GM10248 (cell line): ENCODE data around the gene RBM38.

ENCODE experiments used
- CTCF ChIA-PET: fragments of 300-600 bp; sonication (Branson Sonifier 250); formaldehyde crosslinking; extraction: SDS; loops from one replicate; lab custom pipeline; 2021; ENCODE audit warnings: antibody characterized with exemption; lab: Yijun Ruan, JAX
- POLR2A ChIA-PET: fragments of 350-650 bp; sonication (Branson Sonifier 250); formaldehyde crosslinking; extraction: SDS; loops from one replicate; lab custom pipeline; 2020; ENCODE audit warnings: antibody characterized with exemption; lab: Yijun Ruan, JAX
- DNase-seq: peaks from one replicate; pipeline ENCODE4 v3.0.0; 2012; ENCODE audit errors: extremely low spot score
- TF ChIP-seq, protein P1 (sequence below): IDR thresholded peaks from 2 replicates; pipeline ENCODE4 v1.5.1; 2012; ENCODE audit warnings: mild to moderate bottlenecking, low read depth; ENCODE audit errors: extremely low read depth, missing control alignments, control extremely low read depth

Gene RBM38

GRCh38 chr20:57457243-57458095, 66.3 kb downstream of the RBM38 start:
- TF ChIP-seq, protein P1, sequence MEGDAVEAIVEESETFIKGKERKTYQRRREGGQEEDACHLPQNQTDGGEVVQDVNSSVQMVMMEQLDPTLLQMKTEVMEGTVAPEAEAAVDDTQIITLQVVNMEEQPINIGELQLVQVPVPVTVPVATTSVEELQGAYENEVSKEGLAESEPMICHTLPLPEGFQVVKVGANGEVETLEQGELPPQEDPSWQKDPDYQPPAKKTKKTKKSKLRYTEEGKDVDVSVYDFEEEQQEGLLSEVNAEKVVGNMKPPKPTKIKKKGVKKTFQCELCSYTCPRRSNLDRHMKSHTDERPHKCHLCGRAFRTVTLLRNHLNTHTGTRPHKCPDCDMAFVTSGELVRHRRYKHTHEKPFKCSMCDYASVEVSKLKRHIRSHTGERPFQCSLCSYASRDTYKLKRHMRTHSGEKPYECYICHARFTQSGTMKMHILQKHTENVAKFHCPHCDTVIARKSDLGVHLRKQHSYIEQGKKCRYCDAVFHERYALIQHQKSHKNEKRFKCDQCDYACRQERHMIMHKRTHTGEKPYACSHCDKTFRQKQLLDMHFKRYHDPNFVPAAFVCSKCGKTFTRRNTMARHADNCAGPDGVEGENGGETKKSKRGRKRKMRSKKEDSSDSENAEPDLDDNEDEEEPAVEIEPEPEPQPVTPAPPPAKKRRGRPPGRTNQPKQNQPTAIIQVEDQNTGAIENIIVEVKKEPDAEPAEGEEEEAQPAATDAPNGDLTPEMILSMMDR = no peak
- ChIA-PET CTCF (interaction anchor here (1.2 to 1.9 kb wide), 2 partner anchors 9 to 16 kb away, joined by 3 to 6 read pairs; no protein-coding TSS in a partner anchor), POLR2A (no interaction called here)
- DNase-seq = no peak

GRCh38 chr20:57458400-57459160, 67.4 kb downstream of the RBM38 start:
- DNase-seq = no peak
- ChIA-PET POLR2A (no interaction called here), CTCF (interaction anchor here (1.2 to 1.9 kb wide), 2 partner anchors 8 to 15 kb away, joined by 3 to 6 read pairs; no protein-coding TSS in a partner anchor)
- TF ChIP-seq, protein P1 = no peak
